GM18499 (cell line): ENCODE data around the gene B3GALNT1.
A peak's percentile ranks its signal among the peaks of the same experiment; 100 is the strongest.

ENCODE experiments used
- ATAC-seq: cut with Tn5 transposase; IDR thresholded peaks from one replicate; pipeline ENCODE4 v1.9.1; 2021; ENCODE audit warnings: moderate number of reproducible peaks; ENCODE audit not compliant: insufficient read depth, unreplicated experiment

B3GALNT1 gene

GRCh38 chr3:161082063-161082462 lies 23.1 kb downstream of the B3GALNT1 start:
- ATAC-seq: peak; percentile 17

DNA sequence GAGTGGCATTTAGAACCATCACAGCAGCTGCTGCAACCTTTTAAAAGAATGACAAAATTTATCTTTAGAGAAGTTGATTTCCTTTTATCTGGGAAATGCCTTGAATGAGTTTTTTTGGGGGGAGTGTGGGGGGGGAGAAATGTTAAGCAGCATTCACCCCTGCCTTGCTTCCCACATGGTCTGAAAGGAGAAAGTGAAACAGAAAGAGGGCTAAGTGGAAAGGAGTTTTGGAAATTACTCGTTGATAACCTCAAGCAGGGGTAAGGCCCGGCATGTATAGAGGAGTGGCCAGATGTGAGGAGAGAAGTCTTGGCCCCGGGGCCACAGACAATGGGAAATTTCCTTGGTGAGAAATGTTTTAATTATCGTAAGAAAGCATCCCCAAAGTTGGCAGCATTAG lies 23.5 kb downstream of the B3GALNT1 start:
- ATAC-seq: peak; percentile 68

DNA sequence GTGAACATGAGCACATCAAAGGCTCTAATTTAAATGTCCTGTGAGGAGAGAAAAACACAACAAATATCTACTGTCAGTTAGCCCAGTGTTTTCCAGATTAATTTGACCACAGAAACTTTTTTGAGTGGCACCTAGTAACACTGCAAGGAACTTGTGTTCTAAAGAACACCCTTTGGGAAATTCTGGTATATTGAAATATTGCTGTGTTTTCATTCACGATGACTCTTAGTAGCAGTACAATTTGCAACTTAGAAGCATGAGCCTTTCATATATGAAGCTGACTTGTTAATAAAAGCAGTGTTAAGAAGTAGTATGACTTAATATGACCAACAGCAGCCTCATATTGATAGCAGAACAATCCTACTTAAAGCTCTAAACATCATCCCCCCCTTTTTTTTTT lies 32.0 kb downstream of the B3GALNT1 start:
- no peak for ATAC-seq

DNA sequence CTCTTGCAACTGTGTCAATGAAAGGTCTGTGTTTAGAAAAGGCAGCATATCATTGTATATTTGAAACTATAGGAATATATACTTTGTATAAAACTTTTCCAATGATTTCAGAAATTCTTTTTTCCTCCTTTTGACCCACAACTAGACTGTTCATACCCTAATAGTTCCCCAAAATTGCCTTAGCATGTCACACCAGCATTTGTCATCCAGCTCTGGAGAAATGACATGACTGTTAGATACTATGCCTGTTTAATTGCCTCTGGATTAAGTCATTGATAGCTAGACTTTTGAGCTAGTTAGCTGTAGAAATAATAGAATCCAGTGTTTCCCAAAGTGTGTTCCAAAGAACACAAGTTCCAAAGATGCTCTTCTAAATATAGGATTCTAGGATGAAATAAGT lies 32.4 kb downstream of the B3GALNT1 start:
- ATAC-seq: no peak

DNA sequence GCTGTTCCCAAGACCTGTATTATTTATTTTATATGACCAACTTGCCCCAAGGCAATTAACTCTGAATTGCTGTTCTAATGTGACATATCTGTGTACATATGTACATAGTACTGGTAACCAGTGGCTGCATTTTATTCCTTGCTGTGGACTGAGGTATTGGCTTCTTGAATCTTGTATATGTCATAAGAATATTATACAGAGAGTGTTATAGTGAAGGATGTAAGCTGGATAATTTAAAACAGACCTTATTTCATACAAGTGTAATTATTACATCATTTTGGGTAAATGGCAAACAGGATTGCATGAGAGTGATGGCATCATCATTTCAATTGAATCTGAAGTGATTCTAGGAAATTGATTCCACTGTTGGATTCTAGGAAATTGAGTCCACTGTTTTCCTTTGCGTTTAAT lies 32.9 kb downstream of the B3GALNT1 start:
- no peak for ATAC-seq

GRCh38 chr3:161070980-161071663 lies 34.0 kb downstream of the B3GALNT1 start:
- no peak for ATAC-seq

GRCh38 chr3:161070252-161070930 lies 34.8 kb downstream of the B3GALNT1 start:
- no peak for ATAC-seq

DNA sequence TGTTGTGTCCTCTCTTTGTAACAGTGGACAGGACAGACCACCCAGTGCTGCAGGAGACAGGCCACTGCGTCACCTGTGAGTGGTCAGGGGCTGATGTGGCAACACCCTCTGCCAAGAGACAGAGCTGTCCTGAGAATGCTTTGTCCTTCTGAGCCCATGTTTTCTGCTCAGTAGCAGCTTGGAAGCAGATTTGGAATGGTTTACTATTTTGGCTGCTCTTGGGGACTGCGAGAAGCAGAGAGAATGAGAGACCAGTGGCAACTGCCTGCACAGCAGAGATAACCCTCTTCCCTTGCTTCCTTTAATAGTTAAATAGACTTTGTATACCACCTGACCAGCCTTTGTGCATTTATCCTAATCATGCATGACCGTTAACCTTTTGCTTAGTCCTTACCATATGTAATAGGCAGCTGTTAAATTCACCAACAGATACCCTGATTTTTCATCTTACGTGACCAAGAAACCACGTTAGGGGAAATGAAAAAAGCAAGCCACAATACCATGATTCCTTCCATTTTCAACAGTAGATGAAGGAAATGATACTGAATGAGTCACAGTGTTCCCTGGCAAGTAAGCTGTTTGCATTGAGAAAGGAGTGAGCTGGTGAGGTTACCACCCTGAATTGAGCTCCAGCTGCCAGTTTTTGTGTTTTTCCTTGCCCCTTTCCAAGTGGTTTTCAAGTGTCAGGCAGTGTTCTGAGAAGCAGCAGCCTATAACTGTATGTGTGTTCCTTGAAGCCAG lies 35.5 kb downstream of the B3GALNT1 start:
- peak; percentile 96 for ATAC-seq

DNA sequence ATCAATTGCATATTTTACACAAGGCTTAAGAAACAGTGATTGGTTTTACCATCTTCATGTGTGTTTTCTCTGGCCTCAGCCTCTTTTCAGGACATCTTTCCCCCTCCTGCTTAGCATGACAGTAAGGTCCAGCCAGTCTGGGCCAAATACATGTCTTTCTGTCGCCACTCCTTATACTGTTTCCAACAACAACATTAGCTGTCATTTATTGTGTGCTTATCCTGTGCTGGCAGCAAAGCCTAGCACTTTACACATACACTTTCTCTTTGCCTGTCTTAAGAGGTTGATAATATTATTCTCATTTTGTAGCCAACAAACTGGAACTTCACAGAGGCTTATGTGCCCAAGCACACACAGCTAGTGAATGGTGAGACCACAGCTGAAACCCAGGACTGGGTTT lies 37.8 kb downstream of the B3GALNT1 start:
- no peak for ATAC-seq

DNA sequence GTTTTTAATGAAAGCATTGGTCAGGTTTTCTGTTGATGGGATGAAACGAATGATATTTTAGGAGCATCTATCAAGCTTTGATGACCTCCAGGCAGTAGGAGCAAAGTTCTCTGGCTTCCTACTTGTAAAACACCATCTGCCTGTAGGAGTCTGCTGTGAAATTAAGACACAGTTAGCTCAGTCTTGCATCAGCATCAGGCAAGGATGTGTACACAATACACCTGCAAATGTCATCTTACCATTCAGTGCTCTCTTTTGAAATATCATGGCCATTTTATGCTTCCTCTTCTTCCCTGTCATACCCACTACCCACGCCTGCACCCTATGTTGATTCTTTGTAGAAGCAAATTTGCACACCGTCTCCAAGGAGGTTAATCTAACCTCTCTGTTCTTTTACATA lies 38.2 kb downstream of the B3GALNT1 start:
- no peak for ATAC-seq

DNA sequence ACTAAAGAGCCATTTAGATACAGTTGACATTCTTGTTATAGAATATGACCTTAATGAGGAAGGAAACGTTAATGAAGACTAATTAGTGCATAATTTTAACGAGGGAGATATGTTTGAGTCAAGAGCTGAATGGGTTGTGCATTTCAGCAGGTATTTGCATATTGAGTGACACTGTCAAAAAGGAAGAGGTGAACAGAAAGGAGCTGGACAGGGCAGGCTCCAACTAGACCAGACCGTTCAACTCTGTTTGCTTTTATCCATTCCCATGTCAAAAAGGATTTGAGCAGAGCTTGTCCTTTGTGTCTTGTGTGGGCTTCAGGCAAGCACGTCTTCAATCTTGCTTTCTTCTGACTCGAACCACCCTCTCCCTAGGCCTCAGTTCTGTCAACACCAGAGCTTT lies 40.7 kb downstream of the B3GALNT1 start:
- ATAC-seq: no peak

- no peak for ATAC-seq
Measured at GRCh38 chr3:161054860-161055604, 50.1 kb downstream of the B3GALNT1 start.

DNA sequence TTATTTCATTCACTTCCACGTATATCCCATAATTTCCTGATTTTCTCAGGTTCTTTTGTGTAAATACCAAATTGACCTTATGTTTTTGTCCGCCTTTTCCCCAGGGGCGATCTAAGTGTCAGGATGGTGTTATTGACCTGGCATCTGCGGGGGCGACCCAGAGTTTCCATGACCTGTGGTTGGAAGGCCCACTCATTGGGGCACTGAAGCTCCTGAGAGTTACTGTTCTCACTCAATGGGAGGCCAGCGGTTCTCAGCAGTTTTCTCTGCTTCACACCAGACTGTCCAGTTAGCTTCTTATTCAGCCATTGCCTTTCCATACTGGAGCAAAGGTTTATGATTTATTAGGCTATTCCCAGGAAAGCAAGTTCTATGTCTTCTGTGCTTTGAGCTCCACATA lies 53.3 kb downstream of the B3GALNT1 start:
- no peak for ATAC-seq

DNA sequence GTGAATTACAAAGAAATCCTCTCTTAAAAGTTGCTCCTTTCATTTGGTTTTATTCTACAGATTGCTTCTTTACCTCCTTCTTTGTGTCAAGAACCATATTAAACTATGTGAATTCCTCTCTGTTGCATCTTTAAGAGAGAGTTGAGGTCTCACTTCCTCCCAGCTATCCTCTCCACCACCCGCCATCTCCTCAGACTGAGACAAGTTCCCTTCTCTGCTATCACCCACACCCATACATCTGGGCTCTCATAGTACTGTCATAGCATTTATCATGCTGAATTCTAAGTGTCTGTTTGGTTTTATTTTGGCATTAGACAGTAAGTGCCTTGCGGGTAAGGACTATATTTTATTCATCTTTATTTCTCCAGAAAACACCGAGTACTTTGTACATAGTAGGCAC lies 54.2 kb downstream of the B3GALNT1 start:
- ATAC-seq: peak; percentile 73

- ATAC-seq: no peak
Measured at GRCh38 chr3:161049683-161050248, 55.4 kb downstream of the B3GALNT1 start.

DNA sequence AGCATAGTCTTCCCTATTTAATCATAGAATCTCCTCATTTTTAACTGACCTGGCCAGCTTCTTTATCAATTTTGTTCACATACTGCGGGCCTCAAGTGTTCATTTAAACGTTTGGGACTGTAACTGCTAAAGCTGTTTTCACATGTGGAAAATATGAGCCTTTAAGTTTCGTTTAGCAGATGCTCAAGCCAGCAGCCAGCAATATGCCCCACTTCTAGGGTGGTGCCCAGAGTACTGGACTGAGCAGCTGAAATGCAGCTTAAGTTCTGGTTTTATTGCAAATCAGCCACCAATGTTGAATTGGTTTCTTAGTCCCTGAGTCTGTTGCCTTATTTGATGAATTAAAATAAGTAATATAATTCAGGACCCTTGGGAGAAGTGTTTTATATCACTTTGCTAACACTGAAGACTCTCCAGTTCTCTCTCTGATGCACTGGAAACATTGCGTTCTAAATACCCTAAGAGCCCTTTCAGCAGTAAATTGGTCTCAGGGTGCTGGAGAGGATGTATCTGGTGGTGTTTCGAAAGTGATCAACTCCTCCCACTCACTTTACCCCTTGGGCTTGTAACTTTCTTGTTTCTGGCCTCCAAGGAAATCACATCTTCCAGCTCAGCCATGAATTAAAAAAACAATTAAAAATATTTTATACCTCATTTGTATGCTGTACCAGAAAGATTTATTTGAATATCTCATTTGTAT lies 61.7 kb downstream of the B3GALNT1 start:
- ATAC-seq: peak; percentile 71

GRCh38 chr3:161042023-161042501 lies 63.1 kb downstream of the B3GALNT1 start:
- peak; percentile 52 for ATAC-seq

- no peak for ATAC-seq
Measured at GRCh38 chr3:161038725-161039124, 66.4 kb downstream of the B3GALNT1 start.

DNA sequence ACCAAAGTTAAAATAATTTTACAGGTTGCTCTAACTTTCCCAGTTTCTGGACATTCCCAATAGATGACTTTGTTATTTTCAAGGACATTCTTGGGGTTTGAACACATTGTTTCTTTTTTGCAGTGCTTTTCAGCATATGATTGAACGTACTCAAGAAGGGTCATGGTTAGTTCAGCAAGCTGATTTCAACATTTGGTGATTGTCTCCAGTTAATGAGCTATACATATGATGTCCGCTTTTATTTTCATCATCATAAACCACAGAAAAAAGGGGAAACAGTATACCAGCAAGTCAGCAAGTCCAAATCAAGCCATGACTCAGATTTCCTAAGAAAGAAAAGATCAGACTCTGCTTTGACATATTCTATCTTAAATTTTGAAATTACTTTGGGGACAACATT lies 69.4 kb downstream of the B3GALNT1 start:
- ATAC-seq: no peak
